Adrenal gland (tissue), 12 donors: ENCODE measurements around the gene MUC5B. TPM values are rescaled to one million over a fixed set of nuclear protein-coding genes. Genes with fewer than 3 reads are reported as not detected.

Source experiments
- DNase-seq, 7 donors: peaks; one replicate each; pipeline ENCODE4 v3.0.0-alpha.2; 2019 to 2020
- H3K27ac ChIP-seq, 5 donors: fragments of 200-600 bp; sonication (generic) in 4 of 5; 1 replicate in 3 of 5; 2 replicates in 2 of 5; pipeline versions ENCODE4 v1.5.1 to v1.8.0; 2016 to 2020; ENCODE audit warnings: mild to moderate bottlenecking in 1 of 5
- H3K27me3 ChIP-seq: fragments of 200-600 bp; 2 replicates; pipeline ENCODE4 v1.8.0; 2021
- H3K36me3 ChIP-seq, 2 donors: fragments of 200-600 bp; replicated peaks in 1 of 2; 1 replicate in 1 of 2; 2 replicates in 1 of 2; pipeline versions ENCODE4 v1.5.1 to v1.8.0; 2018 to 2022
- H3K4me1 ChIP-seq, 2 donors: fragments of 200-600 bp; replicated peaks in 1 of 2; 1 replicate in 1 of 2; 2 replicates in 1 of 2; pipeline versions ENCODE4 v1.5.1 to v1.8.0; 2018 to 2021
- H3K4me3 ChIP-seq, 4 donors: fragments of 200-600 bp; sonication (generic) in 3 of 4; one replicate each; pipeline ENCODE4 v1.5.1; 2016 to 2018
- H3K9me3 ChIP-seq, 3 donors: fragments of 200-600 bp; sonication (generic) in 1 of 3; replicated peaks in 1 of 3; 1 replicate in 2 of 3; 2 replicates in 1 of 3; pipeline versions ENCODE4 v1.5.1 to v1.8.0; 2016 to 2021
- POLR2A ChIP-seq, 2 donors: fragments of 450-650 bp; IDR thresholded peaks; one replicate each; pipeline ENCODE4 v1.6.1; 2017; ENCODE audit warnings: antibody characterized with exemption in 2 of 2, mild to moderate bottlenecking in 2 of 2, moderate library complexity in 1 of 2
- WGBS, 4 donors: extraction: QIAGEN DNeasy Blood & Tissue Kit in 2 of 4; methylation state at CpG; one replicate each; pipeline versions ENCODE4 v1.1.5 to v1.1.7; 2013 to 2017; 5-methylcytosine and 5-hydroxymethylcytosine counted together
- intact Hi-C, 2 donors: fragments of 100-400 bp; cut with DNase I; formaldehyde crosslinking; loops; one replicate each; pipeline versions ENCODE4 v1.14.1 to v1.15.0; 2022 to 2023
- polyA plus RNA-seq, 3 donors: library from polyadenylated mRNA; stranded (reverse); fragments of 200-250 nt in 2 of 3; fragments of 350-450 nt in 1 of 3; fragmentation: Illumina TruSeq in 1 of 3; extraction: RNeasy Lipid Tissue Mini Kit (QIAGEN cat#74804) in 1 of 3; gene quantifications; one replicate each; pipeline ENCODE4 v1.2.3, GENCODE V29; 2013 to 2014
- total RNA-seq, 9 donors: library from RNA; depleted of rRNA in 4 of 9; stranded (reverse); fragments of >200 nt in 4 of 9; fragments of 120-200 nt in 1 of 9; fragmentation: NEBNext Ultra II Directional in 1 of 9; extraction: Animal tissue kit (Norgen Biotek cat#: 25700) in 1 of 9; gene quantifications; one replicate each; pipeline versions ENCODE4 v1.1.0 to v1.2.4, GENCODE V29; 2013 to 2023
- TF ChIP-seq, protein P1 (sequence below), 6 experiments: fragments of 450-650 bp in 4 of 6; fragments of 200-600 bp in 2 of 6; sonication (generic) in 1 of 6; IDR thresholded peaks; 1 replicate in 5 of 6; 2 replicates in 1 of 6; pipeline versions ENCODE4 v1.5.1 to v1.8.0; 2016 to 2021; ENCODE audit warnings: antibody characterized with exemption in 6 of 6, mild to moderate bottlenecking in 2 of 6, moderate library complexity in 1 of 6
- donor health status: healthy with polysubstance abuse.
- donor health status: Bipolar disorder and iron deficiency.
- donor health status: DM: yes; HTN: yes; CAD: no.
- donor health status: DM: no; HTN: no; CAD: no.
- donor health status: DM: no; HTN: no; CAD: no.
- donor health status: DM: yes; HTN: yes; CAD: no.

The MUC5B gene
- total and polyA plus RNA-seq, 12 donors, result under 0.01 to 0.95 (median 0.70) TPM; not detected in 7

DNA sequence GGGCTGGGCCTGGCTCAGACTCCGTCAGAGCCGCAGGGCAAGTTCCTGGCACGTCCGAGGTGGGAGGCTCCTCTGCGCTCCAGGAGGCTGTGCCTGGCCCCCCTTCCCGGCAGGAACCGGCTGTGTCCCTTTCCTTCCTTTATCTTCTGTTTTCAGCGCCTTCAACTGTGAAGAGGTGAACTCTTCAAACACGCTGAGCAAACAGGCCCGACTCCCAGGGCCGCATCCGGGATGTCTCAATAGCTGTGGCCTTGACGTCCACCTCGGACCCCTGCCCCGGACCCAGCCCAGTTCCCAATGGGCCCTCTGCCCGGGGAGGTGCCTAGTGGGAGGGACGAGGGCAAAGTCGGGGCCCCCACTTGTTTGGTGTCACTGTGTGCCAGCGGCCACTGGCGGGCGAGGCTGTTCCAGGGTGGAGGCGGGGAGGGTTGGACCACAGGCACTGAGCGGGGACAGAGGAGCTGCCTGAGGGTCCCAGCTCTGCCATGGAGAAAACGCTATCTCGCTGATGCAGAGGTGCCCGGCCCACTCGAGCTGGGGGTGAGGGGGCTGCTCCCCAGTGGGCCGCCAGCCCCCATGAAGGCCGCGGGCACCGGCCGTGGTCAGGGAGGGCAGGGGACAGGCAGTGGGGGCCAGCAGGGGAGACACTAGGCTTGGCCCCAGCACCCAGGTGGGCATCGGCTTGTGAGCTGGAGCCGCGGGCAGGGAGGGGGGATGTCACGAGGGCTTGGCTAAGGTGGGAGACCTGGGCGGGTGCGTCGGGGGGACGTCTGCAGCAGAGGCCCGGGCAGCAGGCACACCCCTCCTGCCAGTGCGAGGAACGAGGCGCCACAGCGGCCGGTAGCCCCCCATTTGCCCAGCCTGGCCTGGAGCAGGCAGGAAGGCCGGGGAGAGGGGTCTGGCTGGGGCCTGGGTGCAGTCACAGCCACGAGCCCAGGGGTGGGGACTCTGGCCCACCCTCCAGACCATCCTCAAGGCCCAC is 2.7 kb upstream of the MUC5B start:
- Histone ChIP-seq H3K27me3 (peaks cover 8% of the 10 kb centered on the region), H3K4me3 (no peak overlapping the region), H3K4me1 (no peaks in the 10 kb centered on the region), H3K36me3 (no peaks in the 10 kb centered on the region), H3K27ac (peak overlapping the region in 1 of 5 donors; percentile 45), H3K9me3 (no peaks in the 10 kb centered on the region)
- peak in 2 of 7 donors; percentile 21 to 38 for DNase-seq
- WGBS, 4 donors, result 52 to 67% (median 63%) methylated on average over 21 to 48 of the region's 48 CpGs
- intact Hi-C loops, result no loop called here
- TF ChIP-seq POLR2A (IDR thresholded peaks at IDR 0.05), result no peak
- TF ChIP-seq, protein P1, sequence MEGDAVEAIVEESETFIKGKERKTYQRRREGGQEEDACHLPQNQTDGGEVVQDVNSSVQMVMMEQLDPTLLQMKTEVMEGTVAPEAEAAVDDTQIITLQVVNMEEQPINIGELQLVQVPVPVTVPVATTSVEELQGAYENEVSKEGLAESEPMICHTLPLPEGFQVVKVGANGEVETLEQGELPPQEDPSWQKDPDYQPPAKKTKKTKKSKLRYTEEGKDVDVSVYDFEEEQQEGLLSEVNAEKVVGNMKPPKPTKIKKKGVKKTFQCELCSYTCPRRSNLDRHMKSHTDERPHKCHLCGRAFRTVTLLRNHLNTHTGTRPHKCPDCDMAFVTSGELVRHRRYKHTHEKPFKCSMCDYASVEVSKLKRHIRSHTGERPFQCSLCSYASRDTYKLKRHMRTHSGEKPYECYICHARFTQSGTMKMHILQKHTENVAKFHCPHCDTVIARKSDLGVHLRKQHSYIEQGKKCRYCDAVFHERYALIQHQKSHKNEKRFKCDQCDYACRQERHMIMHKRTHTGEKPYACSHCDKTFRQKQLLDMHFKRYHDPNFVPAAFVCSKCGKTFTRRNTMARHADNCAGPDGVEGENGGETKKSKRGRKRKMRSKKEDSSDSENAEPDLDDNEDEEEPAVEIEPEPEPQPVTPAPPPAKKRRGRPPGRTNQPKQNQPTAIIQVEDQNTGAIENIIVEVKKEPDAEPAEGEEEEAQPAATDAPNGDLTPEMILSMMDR (IDR thresholded peaks at IDR 0.05), result no peak

DNA sequence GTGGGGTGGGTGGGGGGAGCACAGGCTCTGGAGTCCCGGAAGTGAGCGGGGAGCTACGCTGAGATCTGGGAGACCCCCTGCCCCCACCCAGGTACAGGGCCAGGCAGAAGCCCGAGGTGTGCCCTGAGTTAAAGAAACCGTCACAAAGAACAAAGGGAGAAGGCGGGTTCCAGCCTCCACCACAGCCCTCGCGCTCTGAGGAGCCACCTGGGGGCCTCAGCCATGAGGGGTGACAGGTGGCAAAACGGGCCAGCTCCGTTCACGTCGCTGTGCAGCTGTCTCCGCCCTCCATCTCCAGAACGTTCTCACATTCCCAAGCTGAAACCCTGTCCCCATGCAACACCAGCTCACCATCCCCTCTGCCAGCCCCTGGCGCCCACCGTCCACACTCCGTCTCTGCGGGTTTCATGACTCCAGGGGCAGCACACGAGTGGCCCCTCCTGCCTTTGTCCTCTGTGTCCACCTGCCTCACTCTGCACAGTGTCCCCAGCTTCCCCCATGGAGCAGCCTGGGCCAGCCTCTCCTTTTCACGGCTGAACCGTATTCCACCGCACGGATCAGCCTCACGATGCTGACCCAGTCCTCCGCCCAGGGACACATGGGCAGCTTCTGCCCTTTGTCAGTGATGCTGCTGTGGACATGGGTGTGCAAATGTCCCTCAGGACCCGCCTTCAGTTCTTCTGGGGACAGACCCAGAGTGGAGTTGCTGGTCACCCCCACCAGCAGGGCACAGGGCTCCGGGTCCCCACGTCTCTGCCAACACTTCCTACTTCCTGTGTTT is 1.7 kb upstream of the MUC5B start:
- H3K27me3 ChIP-seq, result peaks cover 8% of the 10 kb centered on the region
- H3K27ac ChIP-seq, result no peak overlapping the region
- H3K9me3 ChIP-seq, result no peaks in the 10 kb centered on the region
- no peaks in the 10 kb centered on the region for H3K4me1 ChIP-seq
- no peaks in the 10 kb centered on the region for H3K36me3 ChIP-seq
- intact Hi-C loops, result no loop called here
- TF ChIP-seq, protein P1 (IDR thresholded peaks at IDR 0.05), result no peak
- WGBS, 4 donors, result 72 to 81% (median 79%) methylated on average over 22 to 28 of the region's 28 CpGs
- DNase-seq, result no peak
- no peak overlapping the region for H3K4me3 ChIP-seq

DNA sequence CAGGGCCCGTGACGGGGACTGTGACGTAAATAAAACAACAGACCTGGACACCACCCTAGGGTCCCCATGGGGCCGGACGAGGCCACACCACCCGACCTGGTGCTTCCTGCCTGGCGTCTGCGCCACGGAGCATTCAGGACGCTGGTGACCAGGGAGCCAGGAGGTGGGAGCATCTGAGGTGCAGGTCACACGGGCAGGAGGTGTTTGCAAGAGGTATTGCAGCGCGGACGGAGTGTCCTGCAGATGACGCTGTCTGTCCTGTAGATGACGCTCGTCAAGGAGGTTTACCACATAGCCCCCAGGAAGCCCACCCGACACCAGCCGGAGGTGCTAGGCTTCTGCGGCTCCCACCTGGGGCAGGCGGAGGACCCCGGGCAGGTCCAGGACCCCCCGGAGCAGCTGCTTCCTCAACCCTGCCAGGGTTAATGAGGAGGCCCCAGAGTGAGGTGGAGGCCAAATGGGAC is 986 bp upstream of the MUC5B start:
- Histone ChIP-seq H3K4me1 (no peaks in the 10 kb centered on the region), H3K4me3 (no peak overlapping the region), H3K27me3 (peaks cover 8% of the 10 kb centered on the region), H3K27ac (no peak overlapping the region), H3K36me3 (no peaks in the 10 kb centered on the region), H3K9me3 (no peaks in the 10 kb centered on the region)
- 70 to 83% (median 82%) methylated on average over 10 to 23 of the region's 23 CpGs for WGBS, 4 donors
- peak in 1 of 7 donors; percentile 9 for DNase-seq
- TF ChIP-seq, protein P1 (IDR thresholded peaks at IDR 0.05), result no peak
- TF ChIP-seq POLR2A (IDR thresholded peaks at IDR 0.05), result no peak
- intact Hi-C loops, result no loop called here
